GM12874 (cell line): Measurements from ENCODE around the gene HSBP1L1.

Experiments used
- CTCF ChIP-seq: IDR thresholded peaks from 2 replicates; pipeline ENCODE4 v1.5.1; 2011; ENCODE audit warnings: low read depth, mild to moderate bottlenecking, control low read depth, low read length, moderate library complexity; ENCODE audit not compliant: insufficient read depth

The HSBP1L1 gene

GRCh38 chr18:79934311-79935097 is 29.9 kb upstream of the HSBP1L1 start:
- TF ChIP-seq CTCF, result no peak

GRCh38 chr18:79935098-79935480 is 29.4 kb upstream of the HSBP1L1 start:
- TF ChIP-seq CTCF, result no peak

GRCh38 chr18:79935499-79935898 is 28.9 kb upstream of the HSBP1L1 start:
- TF ChIP-seq CTCF, result no peak

DNA sequence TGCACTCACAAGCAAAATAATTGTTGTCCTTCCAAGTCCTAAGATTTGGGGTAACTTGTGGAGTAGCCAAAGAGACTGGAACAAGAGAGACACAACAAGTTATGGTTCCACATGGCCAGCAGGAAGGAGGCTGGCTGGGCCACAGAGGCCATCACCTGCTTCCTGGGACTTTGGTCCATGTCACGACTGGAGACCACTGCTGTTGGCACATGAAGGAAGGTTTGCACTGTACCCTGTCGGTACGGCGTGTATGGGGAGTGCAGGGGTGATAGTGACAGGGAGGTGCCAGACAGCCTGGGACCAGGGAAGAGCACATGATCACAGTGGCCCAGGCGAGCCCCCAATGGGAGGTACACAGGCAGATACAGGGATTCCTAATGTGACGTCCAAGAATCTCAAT is 28.5 kb upstream of the HSBP1L1 start:
- TF ChIP-seq CTCF, result no peak

GRCh38 chr18:79936641-79937040 is 27.8 kb upstream of the HSBP1L1 start:
- TF ChIP-seq CTCF, result no peak

- no peak for TF ChIP-seq CTCF
Observed at GRCh38 chr18:79937103-79937860, 27.2 kb upstream of the HSBP1L1 start.

DNA sequence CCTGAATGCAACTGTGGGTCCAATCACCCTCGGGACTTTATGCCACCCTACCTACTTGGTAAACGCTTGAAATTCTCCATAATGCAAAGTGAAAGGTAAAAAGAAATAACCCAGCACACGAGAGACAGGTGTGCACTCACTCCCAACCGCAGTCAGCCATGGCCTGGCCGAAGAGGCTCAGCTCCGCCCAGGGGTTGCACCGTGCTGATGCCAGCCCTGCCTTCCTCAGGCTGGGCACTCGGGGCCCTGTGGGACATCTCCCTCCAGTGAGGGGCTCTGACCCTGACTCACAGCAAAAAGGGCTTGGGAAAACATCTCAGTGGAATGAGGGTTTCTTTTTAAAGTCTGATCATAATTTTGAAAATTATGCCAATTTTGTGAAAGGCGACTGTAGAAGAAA is 26.2 kb upstream of the HSBP1L1 start:
- no peak for TF ChIP-seq CTCF
